ENCODE results near the gene BAIAP2. TPM values are rescaled to one million over a fixed set of nuclear protein-coding genes. Genes with fewer than 3 reads are reported as not detected.

BAIAP2 gene
- total RNA-seq, 1 donor from 2014 or later, result 51.4 TPM

DNA sequence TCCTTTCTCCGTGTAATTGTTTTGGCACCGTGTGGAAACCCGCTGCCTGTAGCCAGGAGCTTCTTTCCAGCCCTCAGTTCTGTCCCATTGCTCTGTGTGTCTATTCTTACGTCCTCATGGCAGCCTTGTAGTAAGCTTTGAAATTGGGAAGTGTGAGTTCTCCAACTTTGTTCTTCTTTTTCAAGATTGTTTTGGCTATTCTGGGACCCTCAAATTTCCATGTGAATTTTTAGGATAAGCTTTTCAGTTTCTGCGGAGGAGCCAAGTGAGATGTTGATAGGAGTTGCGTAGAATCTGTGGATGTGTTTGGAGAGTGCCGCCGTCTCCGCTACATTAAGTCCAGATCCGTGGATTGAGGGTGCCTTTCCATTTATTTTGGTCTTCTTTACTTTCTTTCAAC, 28.1 kb upstream of the BAIAP2 start:
- no peak overlapping the region for H3K4me3 Mint-ChIP-seq (ENCODE audit: unreplicated experiment)
- H3K36me3 Mint-ChIP-seq (ENCODE audit: low read depth, unreplicated experiment), result peaks cover 5% of the 10 kb centered on the region
- Histone ChIP-seq H3K9me3 (ENCODE audit: insufficient read depth, low read depth, low read length) (no peaks in the 10 kb centered on the region), H3K36me3 (ENCODE audit: insufficient read depth, low read length) (no peaks in the 10 kb centered on the region), H3K4me1 (ENCODE audit: insufficient read depth, low read length) (peaks cover 11% of the 10 kb centered on the region), H3K4me3 (ENCODE audit: insufficient read depth, low read depth, low read length) (no peak overlapping the region), H3K27ac (ENCODE audit: low read depth, low read length) (no peak overlapping the region), H3K79me2 (ENCODE audit: insufficient read depth, low read length) (no peaks in the 10 kb centered on the region), H3K27me3 (ENCODE audit: insufficient read depth, low read length) (peaks cover 29% of the 10 kb centered on the region), H4K20me1 (ENCODE audit: insufficient read depth, low read length) (peaks cover 9% of the 10 kb centered on the region), H3K4me2 (ENCODE audit: low read length) (no peak overlapping the region), H3K9ac (ENCODE audit: low read length) (no peak overlapping the region), H2AFZ (ENCODE audit: low read depth, low read length) (no peak overlapping the region)
- TF ChIP-seq EZH2 (IDR thresholded peaks at IDR 0.05; ENCODE audit: insufficient read depth, low read length), result no peak
- TF ChIP-seq, protein P1, sequence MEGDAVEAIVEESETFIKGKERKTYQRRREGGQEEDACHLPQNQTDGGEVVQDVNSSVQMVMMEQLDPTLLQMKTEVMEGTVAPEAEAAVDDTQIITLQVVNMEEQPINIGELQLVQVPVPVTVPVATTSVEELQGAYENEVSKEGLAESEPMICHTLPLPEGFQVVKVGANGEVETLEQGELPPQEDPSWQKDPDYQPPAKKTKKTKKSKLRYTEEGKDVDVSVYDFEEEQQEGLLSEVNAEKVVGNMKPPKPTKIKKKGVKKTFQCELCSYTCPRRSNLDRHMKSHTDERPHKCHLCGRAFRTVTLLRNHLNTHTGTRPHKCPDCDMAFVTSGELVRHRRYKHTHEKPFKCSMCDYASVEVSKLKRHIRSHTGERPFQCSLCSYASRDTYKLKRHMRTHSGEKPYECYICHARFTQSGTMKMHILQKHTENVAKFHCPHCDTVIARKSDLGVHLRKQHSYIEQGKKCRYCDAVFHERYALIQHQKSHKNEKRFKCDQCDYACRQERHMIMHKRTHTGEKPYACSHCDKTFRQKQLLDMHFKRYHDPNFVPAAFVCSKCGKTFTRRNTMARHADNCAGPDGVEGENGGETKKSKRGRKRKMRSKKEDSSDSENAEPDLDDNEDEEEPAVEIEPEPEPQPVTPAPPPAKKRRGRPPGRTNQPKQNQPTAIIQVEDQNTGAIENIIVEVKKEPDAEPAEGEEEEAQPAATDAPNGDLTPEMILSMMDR (IDR thresholded peaks at IDR 0.05; ENCODE audit: insufficient read depth, low read depth, low read length), result no peak
- peaks cover 2% of the 10 kb centered on the region for H3K4me1 Mint-ChIP-seq (ENCODE audit: low read depth, unreplicated experiment)
- FAIRE-seq, result no peak
- H3K9me3 Mint-ChIP-seq (ENCODE audit: unreplicated experiment), result peaks cover 8% of the 10 kb centered on the region
- no peak for DNase-seq (ENCODE audit: low read depth)
- H3K27me3 Mint-ChIP-seq (ENCODE audit: low read depth, unreplicated experiment), result peaks cover 39% of the 10 kb centered on the region
- no peak overlapping the region for H3K27ac Mint-ChIP-seq (ENCODE audit: unreplicated experiment)

DNA sequence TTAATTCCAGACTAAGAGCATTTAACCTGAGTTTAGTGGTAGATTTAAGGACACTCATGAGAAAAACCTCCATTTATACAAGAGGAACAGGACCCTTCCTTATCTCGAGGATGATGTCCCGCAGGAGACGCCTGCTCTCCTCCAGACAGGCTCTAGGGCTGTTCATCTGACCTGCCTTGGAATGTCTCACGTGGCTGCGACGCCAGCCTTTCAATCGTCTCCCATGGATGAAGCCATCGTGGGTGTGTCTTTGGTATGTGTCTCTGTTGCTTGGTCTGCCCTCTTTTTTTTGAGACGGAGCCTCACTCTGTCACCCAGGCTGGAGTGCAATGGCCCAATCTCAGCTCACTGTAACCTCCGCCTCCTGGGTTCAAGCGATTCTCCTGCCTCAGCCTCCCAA, 26.8 kb upstream of the BAIAP2 start:
- Histone ChIP-seq H3K9me3 (ENCODE audit: insufficient read depth, low read depth, low read length) (no peaks in the 10 kb centered on the region), H3K4me1 (ENCODE audit: insufficient read depth, low read length) (peaks cover 5% of the 10 kb centered on the region), H3K27ac (ENCODE audit: low read depth, low read length) (no peak overlapping the region), H3K27me3 (ENCODE audit: insufficient read depth, low read length) (peaks cover 29% of the 10 kb centered on the region), H3K79me2 (ENCODE audit: insufficient read depth, low read length) (no peaks in the 10 kb centered on the region), H3K4me3 (ENCODE audit: insufficient read depth, low read depth, low read length) (no peak overlapping the region), H3K36me3 (ENCODE audit: insufficient read depth, low read length) (no peaks in the 10 kb centered on the region), H3K4me2 (ENCODE audit: low read length) (no peak overlapping the region), H3K9ac (ENCODE audit: low read length) (no peak overlapping the region), H2AFZ (ENCODE audit: low read depth, low read length) (no peak overlapping the region), H4K20me1 (ENCODE audit: insufficient read depth, low read length) (peaks cover 4% of the 10 kb centered on the region)
- Mint-ChIP-seq H3K27me3 (ENCODE audit: low read depth, unreplicated experiment) (peaks cover 30% of the 10 kb centered on the region), H3K4me3 (ENCODE audit: unreplicated experiment) (no peak overlapping the region), H3K36me3 (ENCODE audit: low read depth, unreplicated experiment) (peaks cover 6% of the 10 kb centered on the region), H3K4me1 (ENCODE audit: low read depth, unreplicated experiment) (peaks cover 2% of the 10 kb centered on the region), H3K27ac (ENCODE audit: unreplicated experiment) (no peak overlapping the region), H3K9me3 (ENCODE audit: unreplicated experiment) (peaks cover 9% of the 10 kb centered on the region)
- no peak for TF ChIP-seq EZH2 (IDR thresholded peaks at IDR 0.05; ENCODE audit: insufficient read depth, low read length)
- TF ChIP-seq, protein P1 (IDR thresholded peaks at IDR 0.05; ENCODE audit: insufficient read depth, low read depth, low read length), result no peak
- no peak for FAIRE-seq
- no peak for DNase-seq (ENCODE audit: low read depth)

DNA sequence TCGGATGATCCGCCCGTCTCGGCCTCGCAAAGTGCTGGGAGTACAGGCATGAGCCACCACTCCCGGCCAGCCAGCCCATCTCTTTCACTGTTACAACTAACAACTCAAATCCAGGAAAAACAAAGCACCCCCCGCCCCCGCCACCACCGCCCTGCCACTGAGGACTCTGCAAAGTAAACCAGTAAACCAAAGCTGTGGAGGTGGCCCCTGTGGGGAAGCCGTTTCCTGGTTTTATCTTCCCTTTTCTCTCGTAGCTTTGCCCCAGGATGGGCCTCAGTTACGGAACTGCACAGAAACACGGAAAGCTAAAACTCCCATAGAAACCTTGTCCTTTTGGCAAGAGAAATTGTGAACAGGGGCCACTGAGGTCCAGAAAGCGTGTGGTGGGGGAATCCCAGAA, 25.8 kb upstream of the BAIAP2 start:
- H3K4me1 Mint-ChIP-seq (ENCODE audit: low read depth, unreplicated experiment), result peaks cover 2% of the 10 kb centered on the region
- TF ChIP-seq, protein P1 (IDR thresholded peaks at IDR 0.05; ENCODE audit: insufficient read depth, low read depth, low read length), result no peak
- TF ChIP-seq EZH2 (IDR thresholded peaks at IDR 0.05; ENCODE audit: insufficient read depth, low read length), result no peak
- H3K9me3 Mint-ChIP-seq (ENCODE audit: unreplicated experiment), result peaks cover 15% of the 10 kb centered on the region
- H3K27me3 Mint-ChIP-seq (ENCODE audit: low read depth, unreplicated experiment), result peaks cover 24% of the 10 kb centered on the region
- no peak overlapping the region for H3K27ac Mint-ChIP-seq (ENCODE audit: unreplicated experiment)
- no peak for FAIRE-seq
- Histone ChIP-seq H3K27me3 (ENCODE audit: insufficient read depth, low read length) (peaks cover 24% of the 10 kb centered on the region), H3K27ac (ENCODE audit: low read depth, low read length) (no peak overlapping the region), H3K4me1 (ENCODE audit: insufficient read depth, low read length) (peaks cover 5% of the 10 kb centered on the region), H3K4me3 (ENCODE audit: insufficient read depth, low read depth, low read length) (no peak overlapping the region), H3K9ac (ENCODE audit: low read length) (no peak overlapping the region), H3K4me2 (ENCODE audit: low read length) (no peak overlapping the region), H4K20me1 (ENCODE audit: insufficient read depth, low read length) (peaks cover 4% of the 10 kb centered on the region), H3K9me3 (ENCODE audit: insufficient read depth, low read depth, low read length) (no peaks in the 10 kb centered on the region), H2AFZ (ENCODE audit: low read depth, low read length) (no peak overlapping the region), H3K79me2 (ENCODE audit: insufficient read depth, low read length) (no peaks in the 10 kb centered on the region), H3K36me3 (ENCODE audit: insufficient read depth, low read length) (no peaks in the 10 kb centered on the region)
- H3K36me3 Mint-ChIP-seq (ENCODE audit: low read depth, unreplicated experiment), result peaks cover 9% of the 10 kb centered on the region
- H3K4me3 Mint-ChIP-seq (ENCODE audit: unreplicated experiment), result no peak overlapping the region
- DNase-seq (ENCODE audit: low read depth), result no peak
